GM19397 (cell line): ENCODE results near the gene CRACDL.

Experiments used
- ATAC-seq: cut with Tn5 transposase; IDR thresholded peaks from one replicate; pipeline ENCODE4 v1.9.1; 2021; ENCODE audit warnings: mild to moderate bottlenecking, moderate library complexity; ENCODE audit not compliant: unreplicated experiment

CRACDL gene

DNA sequence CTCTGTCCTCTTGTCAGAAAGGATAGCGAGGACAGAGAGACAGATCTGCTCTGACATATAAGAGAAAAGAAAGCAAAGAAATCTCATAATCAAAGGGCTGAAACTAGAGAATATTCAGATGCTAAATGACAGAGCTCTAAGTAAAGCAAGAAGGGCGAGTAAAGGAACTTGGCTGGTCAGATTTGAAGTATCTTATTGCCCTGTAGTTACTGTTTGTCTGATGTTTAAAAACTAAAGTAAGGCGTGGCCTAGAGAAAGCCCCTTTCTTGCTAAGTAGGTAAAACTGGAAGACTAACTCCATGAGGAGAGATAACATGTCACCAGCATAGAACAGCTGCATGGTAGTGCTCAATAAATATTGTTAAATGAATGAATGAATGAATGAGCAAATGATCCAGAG is 70.0 kb downstream of the CRACDL start:
- no peak for ATAC-seq

DNA sequence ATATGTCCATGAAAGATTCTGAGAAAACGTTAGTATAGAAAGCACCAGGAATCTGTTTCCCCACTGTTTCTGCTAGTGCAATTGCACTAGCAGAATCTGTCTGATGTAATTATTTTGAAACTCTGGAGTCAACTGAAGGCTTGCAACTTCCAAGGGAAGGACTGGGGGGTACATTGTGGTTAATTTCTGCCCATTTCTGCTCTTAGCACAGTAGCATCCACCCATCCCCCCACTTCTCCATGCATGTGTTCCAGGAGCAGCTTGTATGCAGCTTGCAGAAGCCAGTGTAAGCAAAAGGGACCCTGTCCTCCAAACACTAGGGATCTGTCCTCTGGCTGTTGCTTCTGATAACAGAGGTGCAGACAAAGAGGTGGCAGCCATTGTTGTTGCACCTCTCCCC is 74.4 kb downstream of the CRACDL start:
- ATAC-seq = no peak

DNA sequence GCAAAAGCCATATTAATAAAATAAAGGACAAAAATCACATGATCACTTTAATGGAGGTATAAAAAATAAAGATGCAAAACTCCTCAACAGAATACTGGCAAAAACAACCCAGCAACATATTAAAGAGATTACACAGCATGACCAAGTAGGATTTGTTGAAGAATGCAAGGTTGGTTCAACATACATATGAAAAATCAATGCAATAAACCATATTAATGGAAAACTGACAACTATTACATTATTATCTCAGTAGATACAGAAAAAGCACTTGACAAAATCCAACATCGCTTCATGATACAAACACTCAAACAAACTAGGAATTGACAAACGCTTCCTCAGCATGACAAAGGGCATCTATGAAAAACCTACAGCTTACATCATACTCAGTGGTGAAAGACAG is 76.7 kb downstream of the CRACDL start:
- ATAC-seq = no peak

- ATAC-seq = no peak
These were observed 79.0 kb downstream of the CRACDL start for GRCh38 chr2:98857001-98857400.

DNA sequence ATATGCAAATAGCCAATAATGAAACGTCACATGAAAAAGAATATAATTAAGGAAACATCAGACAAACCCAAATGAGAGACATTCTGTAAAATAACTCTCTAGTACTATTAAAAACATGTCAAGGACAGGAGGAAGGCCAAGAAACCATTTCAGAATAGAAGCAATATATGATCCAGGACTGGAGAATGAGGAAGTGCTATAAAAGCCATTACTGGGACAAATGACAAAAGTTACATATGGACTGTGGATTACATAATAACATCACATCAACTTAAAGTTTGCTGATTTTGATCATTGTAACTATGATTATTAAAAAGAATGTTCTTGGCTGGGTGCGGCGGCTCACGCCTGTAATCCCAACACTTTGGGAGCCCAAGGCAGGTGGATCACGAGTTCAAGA is 81.3 kb downstream of the CRACDL start:
- ATAC-seq = no peak

GRCh38 chr2:98852932-98853331 is 83.1 kb downstream of the CRACDL start:
- ATAC-seq = no peak

DNA sequence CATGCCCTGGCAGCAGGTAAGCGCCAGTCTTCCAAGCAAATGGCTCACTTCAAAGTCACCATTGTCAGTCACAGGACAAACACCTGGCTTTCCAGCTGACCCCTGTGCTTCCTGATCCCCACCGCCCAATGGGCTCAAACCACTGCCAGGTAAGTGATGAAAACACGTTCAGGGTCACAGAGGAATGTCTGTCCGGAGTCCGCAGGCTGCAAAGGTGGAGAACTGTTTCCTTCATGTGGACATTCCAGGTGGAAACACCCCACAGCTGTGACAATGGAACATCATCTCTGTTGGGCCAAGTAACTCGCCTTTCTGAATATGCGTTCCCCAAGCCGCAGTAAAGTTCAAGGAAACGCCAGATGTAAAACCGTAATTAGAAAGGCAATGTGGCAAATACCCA is 86.0 kb downstream of the CRACDL start:
- no peak for ATAC-seq

DNA sequence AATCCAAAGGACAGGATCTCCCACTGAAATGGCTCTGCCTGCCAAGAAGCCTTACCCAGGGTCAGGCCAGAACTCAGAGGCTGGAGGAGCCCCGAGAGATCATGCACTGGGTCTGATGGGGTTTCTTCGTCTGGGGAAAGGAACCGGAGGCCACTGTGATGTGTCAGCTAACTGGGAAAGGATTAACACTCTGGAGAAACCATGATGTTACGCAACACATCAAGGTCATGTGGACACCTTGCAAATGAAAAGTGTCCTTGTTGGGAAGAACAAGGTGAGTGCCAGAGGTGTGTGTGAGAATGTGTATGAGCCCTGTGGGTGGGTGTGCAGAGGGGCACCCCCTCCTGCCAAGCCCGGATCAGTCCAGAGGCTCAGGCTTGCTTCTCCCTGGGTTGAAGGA is 86.9 kb downstream of the CRACDL start:
- ATAC-seq = no peak

- ATAC-seq = no peak
These were observed 88.2 kb downstream of the CRACDL start for GRCh38 chr2:98847853-98848252.

DNA sequence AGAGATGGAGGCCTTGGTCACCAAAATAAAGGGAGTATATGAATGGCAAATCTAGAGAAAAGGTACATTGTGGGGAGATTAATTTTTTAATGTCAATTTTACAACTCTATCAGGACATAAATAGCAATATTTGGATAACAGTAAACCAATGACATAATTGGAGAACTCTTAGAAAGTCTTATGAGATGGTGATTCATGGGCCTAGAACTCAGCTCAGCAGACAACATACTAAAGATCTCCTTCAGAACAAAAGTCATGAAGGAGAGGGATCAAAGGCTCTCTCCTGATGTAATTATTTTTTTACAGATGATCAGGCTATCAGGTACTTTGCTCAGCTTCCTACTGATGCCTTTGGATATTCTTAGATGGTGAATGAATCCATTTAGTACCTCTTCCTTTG is 90.0 kb downstream of the CRACDL start:
- no peak for ATAC-seq

DNA sequence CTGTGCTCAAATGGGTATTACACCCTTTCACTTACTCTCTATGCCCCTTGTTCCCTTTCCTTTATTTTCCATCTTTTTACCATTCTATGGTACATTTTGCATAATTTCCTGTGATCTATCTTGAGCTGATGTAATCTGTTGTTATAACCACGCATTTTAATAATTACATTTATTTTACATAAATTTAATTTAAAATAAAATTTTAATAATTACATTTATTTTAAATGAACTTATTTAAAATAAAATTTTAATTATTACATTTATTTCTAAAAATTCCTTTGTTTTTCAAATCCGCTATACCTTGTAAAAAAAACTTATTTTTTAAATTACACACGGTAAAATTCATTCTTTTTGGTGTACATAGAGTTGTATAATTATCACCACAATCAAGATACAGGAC is 93.9 kb downstream of the CRACDL start:
- no peak for ATAC-seq

- no peak for ATAC-seq
These were observed 96.7 kb downstream of the CRACDL start for GRCh38 chr2:98839292-98839691.

DNA sequence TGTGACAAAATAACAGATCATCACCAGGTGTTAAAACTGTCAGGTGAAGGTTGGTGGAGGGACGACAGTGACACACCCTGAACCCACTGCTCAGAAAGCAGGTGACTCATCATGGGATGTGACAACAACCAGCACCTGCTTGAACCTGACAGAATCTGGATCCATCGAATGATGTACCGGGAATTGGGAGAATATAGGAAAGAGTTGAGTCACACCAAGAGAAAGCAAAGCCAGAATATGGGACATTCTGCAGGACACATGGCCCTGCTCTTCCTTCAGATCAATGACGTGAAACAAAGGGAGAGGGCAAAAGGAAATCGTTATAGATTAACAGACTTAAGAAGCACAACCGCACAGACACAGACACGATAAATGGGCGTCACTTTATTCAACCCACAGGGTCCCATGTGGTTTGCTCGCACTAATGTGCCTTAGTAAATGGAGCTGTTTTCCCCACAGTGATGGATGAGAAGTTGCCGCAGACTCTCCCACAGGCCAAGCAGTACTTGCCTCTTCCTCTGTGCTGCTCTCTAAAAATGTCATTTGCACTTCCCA is 100.1 kb downstream of the CRACDL start:
- ATAC-seq = no peak

DNA sequence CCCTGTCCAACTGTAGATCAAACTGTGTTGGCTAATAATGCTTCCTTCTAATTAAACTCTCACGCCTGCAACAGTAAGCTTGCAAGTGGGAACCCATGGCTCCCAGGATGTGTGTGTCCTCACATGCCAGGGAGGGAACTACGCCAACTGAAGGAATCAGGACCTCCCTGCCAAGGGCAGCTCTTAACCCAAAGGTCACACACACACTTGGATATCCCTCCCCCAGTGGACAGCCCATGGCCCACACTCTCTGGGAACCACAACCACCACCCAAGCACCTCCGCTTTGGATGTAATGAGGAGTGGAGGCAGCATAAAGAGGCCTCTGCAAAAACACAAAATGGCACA is 102.1 kb downstream of the CRACDL start:
- no peak for ATAC-seq

GRCh38 chr2:98833172-98833916 is 102.7 kb downstream of the CRACDL start:
- ATAC-seq = no peak

- ATAC-seq = no peak
These were observed 103.9 kb downstream of the CRACDL start for GRCh38 chr2:98832172-98832571.

DNA sequence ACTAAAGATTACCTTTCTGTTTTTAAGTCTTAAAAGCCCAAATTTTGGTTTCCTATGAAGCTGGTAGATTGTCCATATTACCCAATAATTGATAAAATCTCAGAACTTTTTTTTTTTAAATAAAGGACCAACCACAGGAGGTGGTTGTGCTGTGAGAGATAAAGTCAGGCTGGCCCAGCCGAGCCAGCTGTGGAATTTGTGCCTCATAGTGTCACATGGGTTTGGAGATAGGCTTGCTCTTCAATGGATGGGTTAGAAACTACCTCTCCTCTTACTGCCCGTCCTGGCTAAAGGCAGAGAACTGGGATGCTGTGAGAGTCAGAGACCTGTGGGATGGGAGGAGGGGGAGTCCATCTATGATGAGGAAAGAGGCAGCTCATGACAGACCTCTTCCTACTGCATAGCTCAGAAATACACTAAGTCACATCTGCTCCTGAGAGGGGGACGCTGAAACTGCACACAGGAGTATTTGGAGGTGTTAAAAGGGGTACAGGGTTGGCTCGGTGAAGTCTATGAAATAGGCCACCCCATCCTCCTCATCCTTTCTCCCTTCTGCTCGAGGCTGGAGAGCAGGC is 105.4 kb downstream of the CRACDL start:
- ATAC-seq = no peak

DNA sequence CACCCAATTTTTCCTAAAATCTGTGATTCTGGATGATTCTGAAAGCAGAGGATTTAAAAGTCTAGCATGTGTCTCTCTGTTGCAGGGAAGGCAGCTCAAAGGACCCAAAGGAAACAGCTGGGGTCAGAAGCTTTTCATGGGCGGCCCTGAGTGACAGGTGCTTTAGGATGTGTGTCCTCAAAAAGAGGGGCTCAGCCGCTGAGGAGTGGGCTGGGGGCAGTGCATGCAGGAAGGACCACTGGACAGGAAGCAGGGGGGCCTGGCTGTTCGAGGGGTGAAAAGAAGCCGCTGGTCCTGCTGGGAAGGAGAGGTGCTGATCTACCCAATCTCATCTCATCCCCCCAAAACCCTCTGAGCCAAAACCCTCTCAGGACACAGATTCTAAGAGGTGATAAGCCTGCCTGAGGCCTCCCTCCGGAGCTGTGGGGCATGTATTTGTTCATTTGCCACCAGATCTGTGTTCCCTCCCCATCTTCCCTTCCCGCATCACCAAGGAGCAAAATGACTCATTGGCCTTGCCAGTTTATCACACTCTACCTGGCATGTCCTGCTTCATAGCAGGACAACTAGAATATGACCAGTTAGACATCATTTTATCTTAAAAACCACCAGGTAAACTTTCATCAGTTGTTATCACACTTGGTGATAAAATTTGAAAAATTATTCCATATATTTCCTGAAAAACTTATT is 106.3 kb downstream of the CRACDL start:
- ATAC-seq = no peak

DNA sequence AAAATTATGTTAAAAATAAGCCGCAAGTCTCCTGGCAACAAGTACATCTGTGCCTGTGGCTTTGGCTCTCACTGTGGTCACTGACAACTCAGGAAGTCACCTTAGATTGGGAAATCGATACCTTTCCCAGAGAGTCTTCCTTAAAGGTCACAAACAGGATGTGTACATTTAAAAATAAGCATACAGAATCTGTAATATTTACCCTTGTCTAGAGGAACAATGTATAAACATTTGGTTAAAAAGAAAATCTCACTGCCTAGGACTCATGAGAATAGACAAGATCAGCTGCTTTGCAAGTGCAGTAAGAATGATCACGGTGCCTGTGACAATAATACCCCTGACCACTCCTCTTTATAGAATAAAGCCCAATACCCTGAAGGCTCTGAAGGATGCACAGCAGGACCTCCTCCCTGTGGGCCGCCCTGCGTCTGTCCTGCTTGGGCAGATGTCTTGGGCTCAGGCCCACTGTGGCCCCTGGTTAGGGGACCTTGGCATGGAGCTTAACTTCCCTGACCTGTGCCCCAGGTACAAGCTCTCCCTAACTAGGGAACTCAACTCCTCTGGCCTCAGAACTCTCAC is 107.1 kb downstream of the CRACDL start:
- ATAC-seq = no peak

- ATAC-seq = no peak
These were observed 107.7 kb downstream of the CRACDL start for GRCh38 chr2:98828369-98828744.

GRCh38 chr2:98827625-98828368 is 108.2 kb downstream of the CRACDL start:
- ATAC-seq = no peak
